Adipocyte (in vitro differentiated cells): ENCODE results near the gene ANK3.
"Not testable (repeated sequence)": the region's sequence is repeated elsewhere in the genome, so short reads cannot be mapped to it uniquely, and the experiment has no call there.

Source experiments
- DNase-seq: peaks from one replicate; pipeline ENCODE4 v3.0.0-alpha.2; 2015; ENCODE audit warnings: low read depth
- H3K27me3 ChIP-seq: replicated peaks from 2 replicates; pipeline ENCODE4 v1.7.0; 2013; ENCODE audit warnings: mild to moderate bottlenecking, low read length, moderate library complexity; ENCODE audit not compliant: control insufficient read depth, insufficient read depth
- H3K36me3 ChIP-seq: 2 replicates; pipeline ENCODE4 v1.7.0; 2013; ENCODE audit warnings: low read length, mild to moderate bottlenecking, moderate library complexity; ENCODE audit not compliant: control insufficient read depth, insufficient read depth, severe bottlenecking
- H3K4me1 ChIP-seq: 2 replicates; pipeline ENCODE4 v1.7.0; 2013; ENCODE audit warnings: mild to moderate bottlenecking, low read length, moderate library complexity; ENCODE audit not compliant: control insufficient read depth, insufficient read depth
- H3K4me3 ChIP-seq: 2 replicates; pipeline ENCODE4 v1.7.0; 2013; ENCODE audit warnings: mild to moderate bottlenecking, low read length, moderate library complexity
- H3K9ac ChIP-seq: 2 replicates; pipeline ENCODE4 v1.7.0; 2013; ENCODE audit warnings: mild to moderate bottlenecking, low read length, moderate library complexity
- H3K9me3 ChIP-seq: 2 replicates; pipeline ENCODE4 v1.7.0; 2013; ENCODE audit warnings: mild to moderate bottlenecking, low read length, moderate library complexity; ENCODE audit not compliant: control insufficient read depth

The ANK3 gene

DNA sequence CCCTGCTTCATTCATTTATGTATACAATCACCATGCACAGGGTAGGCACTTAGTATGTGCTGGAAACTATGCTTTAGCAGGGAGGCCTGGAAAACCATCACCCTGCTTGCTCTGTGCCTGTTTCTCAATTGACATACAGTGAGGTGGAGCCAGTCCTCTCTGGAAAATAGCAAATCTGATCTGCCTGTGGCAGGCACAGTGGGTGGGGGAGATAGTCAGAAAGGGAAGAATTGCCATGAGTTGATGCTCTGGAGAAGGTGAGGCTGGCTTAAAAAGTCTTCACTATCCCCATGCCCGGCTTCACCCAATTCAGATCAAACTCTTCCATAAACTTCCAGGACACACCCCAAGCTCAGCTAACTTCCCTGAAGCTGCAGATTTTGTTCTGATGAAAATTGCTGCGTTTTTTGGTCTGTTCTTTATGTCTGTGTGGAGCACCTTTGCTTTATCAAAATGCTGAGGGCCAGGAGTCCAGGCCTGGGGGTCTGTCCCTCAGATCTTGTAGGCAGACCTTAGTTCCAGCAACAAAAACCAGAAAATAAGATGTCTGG, 84.8 kb downstream of the ANK3 start:
- H3K4me1 ChIP-seq = peaks cover 15% of the 10 kb centered on the region
- H3K4me3 ChIP-seq = peak overlapping the region; percentile 30

DNA sequence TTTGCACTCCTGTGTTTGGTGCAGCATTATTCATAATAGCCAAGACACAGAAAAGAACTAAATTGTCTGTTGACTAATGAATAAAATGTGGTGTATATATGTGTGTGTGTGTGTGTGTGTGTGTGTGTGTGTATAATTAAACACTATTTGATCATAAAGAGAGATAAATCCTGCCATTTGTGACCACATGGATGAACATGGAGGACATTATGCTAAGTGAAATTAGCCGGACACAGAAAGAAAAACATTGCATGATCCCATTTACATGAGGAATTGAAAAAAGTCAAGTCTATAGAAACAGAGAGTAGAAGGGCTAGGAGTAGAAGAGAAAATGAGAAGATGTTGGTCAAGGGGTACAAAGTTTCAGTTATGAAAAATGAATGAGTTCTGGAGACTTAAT, 85.9 kb downstream of the ANK3 start:
- H3K4me1 ChIP-seq = peaks cover 19% of the 10 kb centered on the region
- no peak for DNase-seq
- no peaks in the 10 kb centered on the region for H3K27me3 ChIP-seq
- H3K9me3 ChIP-seq = no peaks in the 10 kb centered on the region
- no peak overlapping the region for H3K4me3 ChIP-seq
- H3K9ac ChIP-seq = no peak overlapping the region
- H3K36me3 ChIP-seq = no peaks in the 10 kb centered on the region

More for the DNA sequence above, 84.8 kb downstream of the ANK3 start:
- no peaks in the 10 kb centered on the region for H3K27me3 ChIP-seq
- H3K9me3 ChIP-seq = no peaks in the 10 kb centered on the region
- no peaks in the 10 kb centered on the region for H3K36me3 ChIP-seq
- H3K9ac ChIP-seq = peak overlapping the region; percentile 12
- DNase-seq = no peak

DNA sequence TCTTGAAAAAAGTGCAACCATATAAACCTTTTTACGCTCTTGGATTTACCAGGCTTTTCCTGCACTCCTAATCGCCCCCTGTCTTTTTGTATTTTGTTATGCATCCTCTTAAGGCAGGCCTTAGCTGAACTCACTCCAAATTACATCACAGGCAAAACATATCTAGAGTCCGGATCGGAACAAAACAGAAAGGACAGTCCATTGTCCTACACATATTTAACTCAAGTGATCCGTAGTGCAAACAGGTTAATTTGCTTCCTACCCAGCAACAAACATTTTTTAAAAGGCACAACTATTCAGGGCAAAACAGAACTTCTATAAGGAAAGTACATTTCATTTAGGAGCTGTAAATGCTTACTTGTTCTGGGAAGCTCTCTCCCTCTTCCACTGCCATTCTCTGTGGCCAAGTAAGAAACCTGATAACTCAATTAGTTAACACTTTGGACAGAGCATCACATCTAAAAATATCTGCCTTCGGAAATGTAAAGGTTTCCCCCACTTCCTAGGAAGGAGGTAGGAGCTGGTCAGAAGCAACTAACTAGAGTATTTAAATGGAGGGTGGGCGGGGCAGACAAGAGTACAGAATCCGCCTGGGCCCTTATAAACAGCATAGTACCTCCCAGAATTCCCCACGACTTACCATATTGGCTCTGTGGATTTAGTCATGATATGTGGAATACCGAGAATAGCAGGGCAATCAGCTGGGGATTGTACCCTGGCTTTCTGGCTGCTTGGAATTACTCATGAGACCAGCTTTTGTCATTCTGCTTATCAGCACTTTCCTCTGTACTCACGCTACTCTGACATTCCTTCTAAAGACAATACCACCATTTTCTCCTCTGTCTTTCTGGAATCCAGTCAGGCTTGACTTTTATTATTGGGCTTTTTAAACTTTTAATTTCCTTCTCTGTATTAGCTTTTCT, 89.5 kb downstream of the ANK3 start:
- Histone ChIP-seq H3K9ac (peak overlapping the region; percentile 22), H3K4me3 (no peak overlapping the region), H3K9me3 (no peaks in the 10 kb centered on the region), H3K4me1 (peaks cover 12% of the 10 kb centered on the region), H3K27me3 (no peaks in the 10 kb centered on the region), H3K36me3 (no peaks in the 10 kb centered on the region)
- peak; percentile 35 for DNase-seq

DNA sequence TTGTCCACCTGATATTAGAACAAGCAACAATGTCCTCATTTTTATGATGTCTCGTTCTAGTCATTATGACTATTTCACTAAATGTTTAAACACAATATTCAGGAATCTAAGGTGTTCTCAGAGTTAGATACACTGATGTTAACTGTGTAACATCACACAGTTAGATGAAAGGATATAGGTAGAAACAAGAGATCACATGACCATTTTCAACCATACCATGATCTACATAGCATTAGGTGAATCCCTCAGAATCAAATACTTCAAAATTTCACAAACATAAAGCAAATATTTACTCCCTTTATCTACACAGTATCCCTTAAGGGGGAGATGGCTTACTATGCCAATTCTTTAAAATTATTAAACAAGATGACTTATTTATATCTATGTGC, 90.3 kb downstream of the ANK3 start:
- Histone ChIP-seq H3K4me1 (peaks cover 5% of the 10 kb centered on the region), H3K27me3 (no peaks in the 10 kb centered on the region), H3K36me3 (no peaks in the 10 kb centered on the region), H3K4me3 (no peak overlapping the region), H3K9me3 (no peaks in the 10 kb centered on the region), H3K9ac (no peak overlapping the region)
- DNase-seq = no peak

DNA sequence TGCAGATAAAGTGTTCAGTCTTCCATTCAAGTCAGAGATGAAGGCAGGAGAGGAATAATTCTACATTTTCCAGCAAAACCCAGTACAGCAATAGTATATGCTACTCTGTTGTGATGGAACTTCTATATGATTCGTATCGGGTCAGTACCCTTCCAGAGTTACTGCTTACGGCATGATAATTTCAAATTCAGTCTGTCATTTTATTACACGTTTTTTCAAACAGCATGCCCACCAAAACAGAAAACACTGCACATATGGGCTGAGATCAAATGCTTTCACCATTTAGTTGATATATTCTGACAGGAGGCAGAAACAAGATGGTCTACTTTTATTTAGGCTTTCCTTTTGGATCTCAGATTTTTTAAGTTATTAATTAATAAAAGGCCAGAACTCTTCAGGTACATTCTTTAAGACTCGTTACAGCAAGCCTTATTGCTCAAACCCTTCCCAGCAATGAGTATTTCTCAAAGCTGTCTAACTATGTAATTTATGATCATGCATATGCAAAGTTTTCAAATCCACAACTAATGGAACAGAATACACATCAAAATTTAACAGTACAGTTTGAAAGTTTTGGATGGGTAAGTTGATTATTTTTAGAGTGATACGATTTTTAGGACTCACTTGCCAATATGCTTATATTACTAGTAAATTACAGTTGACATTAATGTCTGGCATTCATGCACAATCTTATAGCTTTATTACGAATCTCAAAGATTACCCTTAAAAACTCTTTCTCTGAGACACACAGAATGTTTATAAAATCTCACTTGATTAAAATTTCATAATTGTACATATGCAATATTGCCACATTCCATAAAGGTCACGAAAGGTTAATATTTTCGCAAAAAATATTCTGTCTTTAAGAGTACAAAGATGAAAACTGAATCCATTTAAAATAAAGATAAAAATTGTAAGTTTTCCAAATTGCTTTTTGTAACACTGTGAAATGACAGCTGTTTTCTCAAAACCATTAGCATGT, 91.0 kb downstream of the ANK3 start:
- Histone ChIP-seq H3K36me3 (no peaks in the 10 kb centered on the region), H3K9me3 (no peaks in the 10 kb centered on the region), H3K4me1 (peaks cover 9% of the 10 kb centered on the region), H3K4me3 (no peak overlapping the region), H3K27me3 (no peaks in the 10 kb centered on the region), H3K9ac (no peak overlapping the region)
- DNase-seq = no peak

DNA sequence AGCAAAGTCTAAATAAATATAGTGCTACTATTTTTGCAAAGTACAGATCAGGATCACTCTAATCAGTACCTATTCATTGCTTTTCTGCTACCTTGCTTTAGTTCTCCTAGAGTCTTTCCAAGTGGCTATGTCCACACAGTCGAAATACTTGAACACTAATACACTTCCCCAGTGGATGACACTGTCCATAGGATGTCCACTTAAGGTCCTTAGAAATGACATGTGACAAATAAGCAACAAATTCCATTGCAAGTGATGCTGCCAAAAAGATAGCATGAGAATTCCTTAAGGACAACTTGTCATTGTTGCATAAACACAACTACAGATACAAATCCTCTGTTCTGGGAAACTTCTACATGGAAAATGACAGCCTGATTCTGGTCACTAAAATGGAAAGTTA, 93.6 kb downstream of the ANK3 start:
- no peaks in the 10 kb centered on the region for H3K36me3 ChIP-seq
- H3K4me3 ChIP-seq = no peak overlapping the region
- H3K9me3 ChIP-seq = no peaks in the 10 kb centered on the region
- H3K4me1 ChIP-seq = peaks cover 16% of the 10 kb centered on the region
- DNase-seq = no peak
- H3K27me3 ChIP-seq = no peaks in the 10 kb centered on the region
- H3K9ac ChIP-seq = no peak overlapping the region

DNA sequence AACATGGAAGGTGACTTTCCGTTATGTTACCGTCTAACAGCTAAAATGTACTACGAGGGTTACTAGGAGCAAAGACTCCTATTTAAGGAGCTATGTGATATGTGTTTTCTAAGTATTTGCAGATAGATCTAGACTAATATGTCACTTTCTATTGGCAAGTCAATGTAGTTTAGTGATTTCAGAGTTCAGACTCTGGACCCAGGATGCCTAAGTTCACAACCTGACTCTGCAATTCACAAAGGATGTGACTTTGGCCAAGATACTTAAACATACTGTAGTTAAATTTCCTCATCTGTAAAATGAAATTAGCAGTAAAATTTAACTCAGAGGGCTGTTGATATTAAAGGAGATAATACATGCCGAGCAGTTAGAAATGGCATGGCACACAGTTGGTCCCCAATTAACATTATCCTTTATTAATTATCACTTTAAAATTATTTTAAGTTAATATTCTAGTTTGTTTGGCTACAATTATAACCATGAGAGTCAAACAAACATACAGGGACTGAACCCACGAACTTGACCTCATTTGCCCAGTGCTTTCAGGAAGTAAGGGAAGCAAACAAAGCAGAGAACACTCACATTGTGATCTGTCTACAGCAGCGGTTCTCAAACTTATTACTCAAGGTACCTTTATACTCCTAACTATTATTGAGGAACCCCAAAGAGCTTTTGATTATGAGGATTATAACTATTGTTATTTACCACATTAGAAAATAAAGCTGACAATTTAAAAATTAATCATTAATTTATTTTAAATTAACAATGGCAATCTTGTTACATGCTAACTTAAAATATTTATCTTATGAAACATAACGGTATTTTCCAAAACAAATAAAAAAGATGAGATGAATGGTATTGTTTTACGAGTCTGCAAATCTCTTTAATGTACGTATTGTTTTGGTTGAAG, 94.4 kb downstream of the ANK3 start:
- H3K9me3 ChIP-seq = no peaks in the 10 kb centered on the region
- no peaks in the 10 kb centered on the region for H3K27me3 ChIP-seq
- DNase-seq = no peak
- H3K9ac ChIP-seq = no peak overlapping the region
- H3K4me3 ChIP-seq = no peak overlapping the region
- H3K36me3 ChIP-seq = no peaks in the 10 kb centered on the region
- peaks cover 16% of the 10 kb centered on the region for H3K4me1 ChIP-seq

DNA sequence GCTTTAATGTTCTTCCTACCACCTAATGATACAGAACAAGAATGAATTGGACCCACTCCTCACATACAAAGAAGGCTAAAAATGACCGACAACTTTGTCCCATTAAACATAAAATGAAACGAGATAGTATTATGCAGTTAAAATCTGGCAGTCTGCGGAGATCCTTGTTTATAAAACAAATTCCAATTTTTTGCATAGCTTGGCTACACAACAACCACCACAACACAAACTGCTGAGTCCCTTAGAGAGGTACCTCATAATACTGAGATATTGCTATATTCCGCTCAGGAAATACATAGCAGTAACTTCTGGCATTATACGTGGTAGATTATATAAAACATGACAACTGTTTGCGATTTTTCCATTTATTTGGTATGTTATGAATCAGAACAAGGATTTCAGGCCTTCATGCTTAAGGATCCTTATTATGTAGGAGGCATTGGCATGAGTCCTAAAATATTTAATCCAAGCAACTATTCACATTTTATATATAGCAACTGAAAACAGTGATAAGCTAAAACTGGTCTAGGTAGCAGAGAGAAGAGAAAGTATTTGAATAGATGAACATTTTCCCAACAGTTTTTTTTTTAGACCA, 96.0 kb downstream of the ANK3 start:
- H3K36me3 ChIP-seq = no peaks in the 10 kb centered on the region
- DNase-seq = peak; percentile 65
- H3K9me3 ChIP-seq = no peaks in the 10 kb centered on the region
- H3K4me3 ChIP-seq = no peak overlapping the region
- H3K4me1 ChIP-seq = peaks cover 11% of the 10 kb centered on the region
- no peak overlapping the region for H3K9ac ChIP-seq
- no peaks in the 10 kb centered on the region for H3K27me3 ChIP-seq

DNA sequence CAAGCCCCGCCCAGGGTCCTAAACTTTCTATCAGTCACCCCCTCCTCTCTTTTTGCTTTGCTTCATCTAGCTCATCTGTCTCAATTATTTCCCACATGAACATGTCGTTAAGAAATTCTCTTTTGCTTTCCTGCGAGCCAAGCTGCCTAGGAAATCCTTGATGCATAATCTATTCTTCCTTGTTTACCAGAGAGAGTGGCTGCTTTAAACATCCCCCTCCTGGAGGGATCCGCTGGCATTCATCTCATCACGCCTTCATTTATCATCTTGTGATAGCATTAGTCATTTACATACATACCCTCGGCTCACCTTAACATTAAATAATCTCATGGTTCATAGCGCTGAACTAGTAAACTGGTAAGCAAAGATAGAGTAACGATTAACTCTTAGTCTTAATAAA, 96.7 kb downstream of the ANK3 start:
- Histone ChIP-seq H3K9ac (no peak overlapping the region), H3K9me3 (no peaks in the 10 kb centered on the region), H3K27me3 (no peaks in the 10 kb centered on the region), H3K36me3 (no peaks in the 10 kb centered on the region), H3K4me3 (no peak overlapping the region), H3K4me1 (peaks cover 11% of the 10 kb centered on the region)
- DNase-seq = no peak

DNA sequence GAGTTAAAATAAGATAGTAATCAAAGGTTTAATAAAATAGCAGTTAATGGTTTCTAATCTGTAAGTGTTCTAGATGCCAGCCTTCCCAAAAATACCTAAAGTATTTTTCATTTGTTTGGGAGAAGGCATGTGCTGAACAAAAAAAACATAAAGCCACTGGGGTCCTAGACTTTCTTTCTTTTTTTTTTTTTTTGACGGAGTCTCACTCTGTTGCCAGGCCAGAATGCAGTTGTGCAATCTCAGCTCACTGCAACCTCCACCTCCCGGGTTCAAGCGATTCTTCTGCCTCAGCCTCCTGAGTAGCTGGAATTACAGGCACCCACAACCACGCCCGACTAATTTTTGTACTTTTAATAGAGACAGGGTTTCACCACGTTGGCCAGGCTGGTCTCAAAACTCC, 97.1 kb downstream of the ANK3 start:
- H3K9ac ChIP-seq, DNase-seq: not testable (repeated sequence)

More for the DNA sequence above, 97.1 kb downstream of the ANK3 start:
- not testable (repeated sequence) for H3K4me3 ChIP-seq, H3K9me3 ChIP-seq, H3K36me3 ChIP-seq, H3K27me3 ChIP-seq
- H3K4me1 ChIP-seq = peaks cover 11% of the 10 kb centered on the region
